ENCODE data around the gene PHACTR2. TPM values are rescaled to one million over a fixed set of nuclear protein-coding genes. Genes with fewer than 3 reads are reported as not detected.
"Not testable (repeated sequence)": the region's sequence is repeated elsewhere in the genome, so short reads cannot be mapped to it uniquely, and the experiment has no call there.

PHACTR2 gene
- total RNA-seq, 1 experiment from 2014 or later: 39.8 TPM

DNA sequence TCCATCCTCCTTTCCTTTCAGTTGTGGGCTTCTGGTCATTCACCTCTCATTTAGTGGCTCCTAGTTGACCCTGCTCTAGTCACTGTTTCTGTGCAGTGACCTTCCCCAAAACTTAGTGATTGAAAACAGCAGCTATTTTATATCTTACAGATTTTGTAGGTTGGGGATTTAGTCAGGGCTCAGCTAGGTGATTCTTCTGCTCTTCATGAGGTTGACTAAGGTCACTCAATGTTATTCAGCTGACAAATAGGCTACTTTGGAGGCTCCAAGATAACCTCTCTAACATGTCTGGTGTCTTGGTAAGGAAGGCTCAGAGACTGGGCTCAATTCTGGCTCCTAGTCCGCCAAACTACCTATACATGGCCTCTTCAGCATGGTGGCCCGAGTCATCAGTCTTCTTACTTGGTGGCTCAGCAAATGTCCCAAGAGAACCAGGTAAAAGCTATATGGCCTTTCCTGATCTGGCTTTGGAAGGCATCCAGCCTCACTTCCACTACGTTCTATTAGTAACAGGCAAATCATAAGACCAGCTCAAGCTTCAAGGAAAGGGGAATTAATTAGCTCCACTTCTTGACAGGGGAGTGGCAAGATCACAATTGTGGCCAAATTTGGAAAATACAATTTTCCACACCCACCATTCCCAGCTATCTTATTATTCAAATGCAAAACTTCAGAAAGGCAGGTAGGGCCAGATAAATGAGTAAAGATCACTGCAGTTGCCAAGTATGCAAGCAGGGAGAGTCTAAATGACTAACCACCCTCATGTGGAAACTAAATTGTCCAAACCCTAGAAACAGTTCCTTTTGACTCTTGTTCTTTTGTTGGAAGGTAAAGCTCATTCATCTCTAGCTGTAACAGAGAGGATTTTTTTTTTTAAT, 114.9 kb downstream of the PHACTR2 start:
- POLR2A ChIA-PET (ENCODE audit: unreplicated experiment): no interaction called here
- CTCF ChIA-PET: no interaction called here

DNA sequence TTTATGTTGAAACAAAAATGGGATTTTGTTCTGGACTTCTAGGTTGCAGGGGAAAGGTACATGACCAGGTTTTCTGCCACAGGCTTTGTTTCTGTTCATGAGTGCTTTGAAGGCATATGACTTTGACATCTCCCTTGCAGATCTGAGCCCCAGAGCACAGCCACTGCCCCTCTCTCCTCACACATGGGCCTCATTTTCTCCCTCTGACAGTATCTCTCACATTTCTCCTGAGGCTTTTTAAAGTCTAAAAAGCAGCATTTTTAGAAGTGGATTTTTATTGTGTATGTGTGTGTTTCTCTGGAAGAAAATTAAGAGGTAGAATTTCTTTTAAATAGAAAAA, 115.5 kb downstream of the PHACTR2 start:
- intact Hi-C loops (cut with micrococcal nuclease; ENCODE audit: unreplicated experiment): no loop called here
- CTCF ChIA-PET: no interaction called here
- H3K36me3 ChIP-seq (ENCODE audit: low read depth): no peaks in the 10 kb centered on the region

More for the DNA sequence above, 114.9 kb downstream of the PHACTR2 start:
- no peaks in the 10 kb centered on the region for H3K27me3 ChIP-seq (ENCODE audit: insufficient read depth, low read depth)
- H4K20me1 ChIP-seq (ENCODE audit: insufficient read depth): no peaks in the 10 kb centered on the region
- no peak overlapping the region for H3K4me2 ChIP-seq
- no peak for DNase-seq
- H3K27ac ChIP-seq: no peak overlapping the region
- intact Hi-C loops (cut with micrococcal nuclease; ENCODE audit: unreplicated experiment): no loop called here
- no peak for TF ChIP-seq EZH2 (IDR thresholded peaks at IDR 0.05; ENCODE audit: low read depth)
- TF ChIP-seq, protein P1, sequence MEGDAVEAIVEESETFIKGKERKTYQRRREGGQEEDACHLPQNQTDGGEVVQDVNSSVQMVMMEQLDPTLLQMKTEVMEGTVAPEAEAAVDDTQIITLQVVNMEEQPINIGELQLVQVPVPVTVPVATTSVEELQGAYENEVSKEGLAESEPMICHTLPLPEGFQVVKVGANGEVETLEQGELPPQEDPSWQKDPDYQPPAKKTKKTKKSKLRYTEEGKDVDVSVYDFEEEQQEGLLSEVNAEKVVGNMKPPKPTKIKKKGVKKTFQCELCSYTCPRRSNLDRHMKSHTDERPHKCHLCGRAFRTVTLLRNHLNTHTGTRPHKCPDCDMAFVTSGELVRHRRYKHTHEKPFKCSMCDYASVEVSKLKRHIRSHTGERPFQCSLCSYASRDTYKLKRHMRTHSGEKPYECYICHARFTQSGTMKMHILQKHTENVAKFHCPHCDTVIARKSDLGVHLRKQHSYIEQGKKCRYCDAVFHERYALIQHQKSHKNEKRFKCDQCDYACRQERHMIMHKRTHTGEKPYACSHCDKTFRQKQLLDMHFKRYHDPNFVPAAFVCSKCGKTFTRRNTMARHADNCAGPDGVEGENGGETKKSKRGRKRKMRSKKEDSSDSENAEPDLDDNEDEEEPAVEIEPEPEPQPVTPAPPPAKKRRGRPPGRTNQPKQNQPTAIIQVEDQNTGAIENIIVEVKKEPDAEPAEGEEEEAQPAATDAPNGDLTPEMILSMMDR (conservative IDR thresholded peaks at IDR 0.05): no peak
- no peaks in the 10 kb centered on the region for H3K4me1 ChIP-seq (replicated peaks; ENCODE audit: insufficient read depth)
- no TSS peak for BruUV-seq (replicated peaks)
- no peak overlapping the region for H2AFZ ChIP-seq
- no peaks in the 10 kb centered on the region for H3F3A ChIP-seq (ENCODE audit: insufficient read depth, low read depth)
- no peaks in the 10 kb centered on the region for H3K36me3 ChIP-seq (ENCODE audit: low read depth)
- H3K9me3 ChIP-seq (ENCODE audit: insufficient read depth, low read depth): no peaks in the 10 kb centered on the region
- H3K9me2 ChIP-seq (ENCODE audit: insufficient read depth): no peaks in the 10 kb centered on the region
- no peaks in the 10 kb centered on the region for H3K79me2 ChIP-seq (ENCODE audit: low read depth)
- no peak overlapping the region for H3K4me3 ChIP-seq

DNA sequence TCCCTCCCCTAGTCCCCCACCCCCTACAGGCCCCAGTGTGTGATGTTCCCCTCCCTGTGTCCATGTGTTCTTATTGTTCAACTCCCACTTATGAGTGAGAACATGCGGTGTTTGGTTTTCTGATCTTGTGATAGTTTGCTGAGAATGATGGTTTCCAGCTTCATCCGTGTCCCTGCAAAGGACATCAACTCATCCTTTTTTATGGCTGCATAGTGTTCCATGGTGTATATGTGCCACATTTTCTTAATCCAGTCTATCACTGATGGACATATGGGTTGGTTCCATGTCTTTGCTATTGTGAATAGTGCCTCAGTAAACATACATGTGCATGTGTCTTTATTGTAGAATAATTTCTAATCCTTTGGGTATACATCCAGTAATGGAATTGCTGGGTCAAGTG, 118.8 kb downstream of the PHACTR2 start:
- BruUV-seq (replicated peaks); H3K4me1 ChIP-seq (replicated peaks; ENCODE audit: insufficient read depth); H2AFZ ChIP-seq; H3K9me3 ChIP-seq (ENCODE audit: insufficient read depth, low read depth); intact Hi-C loops (cut with micrococcal nuclease; ENCODE audit: unreplicated experiment); POLR2A ChIA-PET (ENCODE audit: unreplicated experiment); H4K20me1 ChIP-seq (ENCODE audit: insufficient read depth); H3K79me2 ChIP-seq (ENCODE audit: low read depth); H3K27me3 ChIP-seq (ENCODE audit: insufficient read depth, low read depth); H3K9me2 ChIP-seq (ENCODE audit: insufficient read depth); CTCF ChIA-PET; H3K36me3 ChIP-seq (ENCODE audit: low read depth); H3F3A ChIP-seq (ENCODE audit: insufficient read depth, low read depth); DNase-seq; H3K27ac ChIP-seq; H3K4me2 ChIP-seq; H3K4me3 ChIP-seq: not testable (repeated sequence)

More for the DNA sequence above, 115.5 kb downstream of the PHACTR2 start:
- Histone ChIP-seq H3K79me2 (ENCODE audit: low read depth) (no peaks in the 10 kb centered on the region), H3K4me2 (no peak overlapping the region), H3K4me1 (replicated peaks; ENCODE audit: insufficient read depth) (no peaks in the 10 kb centered on the region), H4K20me1 (ENCODE audit: insufficient read depth) (no peaks in the 10 kb centered on the region), H3K9me2 (ENCODE audit: insufficient read depth) (no peaks in the 10 kb centered on the region), H3K4me3 (no peak overlapping the region), H3K27ac (no peak overlapping the region), H2AFZ (no peak overlapping the region), H3K9me3 (ENCODE audit: insufficient read depth, low read depth) (no peaks in the 10 kb centered on the region), H3K27me3 (ENCODE audit: insufficient read depth, low read depth) (no peaks in the 10 kb centered on the region), H3F3A (ENCODE audit: insufficient read depth, low read depth) (no peaks in the 10 kb centered on the region)
- no peak for DNase-seq
- BruUV-seq (replicated peaks): no TSS peak
- POLR2A ChIA-PET (ENCODE audit: unreplicated experiment): no interaction called here
- no peak for TF ChIP-seq EZH2 (IDR thresholded peaks at IDR 0.05; ENCODE audit: low read depth)
- TF ChIP-seq, protein P1 (conservative IDR thresholded peaks at IDR 0.05): no peak

DNA sequence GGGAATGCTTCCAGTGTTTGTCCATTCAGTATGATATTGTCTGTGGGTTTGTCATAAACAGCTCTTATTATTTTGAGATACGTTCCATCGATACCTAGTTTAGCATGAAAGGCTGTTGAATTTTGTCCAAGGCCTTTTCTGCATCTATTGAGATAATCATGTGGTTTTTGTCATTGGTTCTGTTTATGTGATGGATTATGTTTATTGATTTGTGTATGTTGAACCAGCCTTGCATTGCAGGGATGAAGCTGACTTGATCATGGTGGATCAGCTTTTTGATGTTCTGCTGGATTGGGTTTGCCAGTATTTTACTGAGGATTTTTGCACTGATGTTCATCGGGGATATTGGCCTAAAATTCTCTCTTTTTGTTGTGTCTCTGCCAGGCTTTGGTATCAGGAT, 120.7 kb downstream of the PHACTR2 start:
- intact Hi-C loops (cut with micrococcal nuclease; ENCODE audit: unreplicated experiment); H3K9me2 ChIP-seq (ENCODE audit: insufficient read depth); CTCF ChIA-PET; POLR2A ChIA-PET (ENCODE audit: unreplicated experiment); H3K36me3 ChIP-seq (ENCODE audit: low read depth); H3K79me2 ChIP-seq (ENCODE audit: low read depth); H3K4me3 ChIP-seq; H2AFZ ChIP-seq; H4K20me1 ChIP-seq (ENCODE audit: insufficient read depth); H3F3A ChIP-seq (ENCODE audit: insufficient read depth, low read depth); H3K4me2 ChIP-seq; DNase-seq; H3K9me3 ChIP-seq (ENCODE audit: insufficient read depth, low read depth); H3K27me3 ChIP-seq (ENCODE audit: insufficient read depth, low read depth); BruUV-seq (replicated peaks); H3K27ac ChIP-seq; H3K4me1 ChIP-seq (replicated peaks; ENCODE audit: insufficient read depth): not testable (repeated sequence)
